GM18526 (cell line): ENCODE data around the gene MALAT1.

Source experiments
- POLR2A ChIP-seq: IDR thresholded peaks from 3 replicates; pipeline ENCODE4 v1.6.1; 2011; ENCODE audit not compliant: insufficient read length; ENCODE audit errors: extremely low read depth

The MALAT1 gene

GRCh38 chr11:65498977-65499712, at the start of gene MALAT1:
MALAT1 (plus strand) TSS chr11:65499045.
- TF ChIP-seq POLR2A = no peak

- TF ChIP-seq POLR2A = no peak
These were observed 45.9 kb upstream of the MALAT1 start for GRCh38 chr11:65452806-65453490.

- no peak for TF ChIP-seq POLR2A
These were observed 44.5 kb upstream of the MALAT1 start for GRCh38 chr11:65454311-65454695.

GRCh38 chr11:65454696-65455456, 44.0 kb upstream of the MALAT1 start:
- TF ChIP-seq POLR2A = peak; percentile 92

- no peak for TF ChIP-seq POLR2A
These were observed 42.4 kb upstream of the MALAT1 start for GRCh38 chr11:65456418-65456817.

DNA sequence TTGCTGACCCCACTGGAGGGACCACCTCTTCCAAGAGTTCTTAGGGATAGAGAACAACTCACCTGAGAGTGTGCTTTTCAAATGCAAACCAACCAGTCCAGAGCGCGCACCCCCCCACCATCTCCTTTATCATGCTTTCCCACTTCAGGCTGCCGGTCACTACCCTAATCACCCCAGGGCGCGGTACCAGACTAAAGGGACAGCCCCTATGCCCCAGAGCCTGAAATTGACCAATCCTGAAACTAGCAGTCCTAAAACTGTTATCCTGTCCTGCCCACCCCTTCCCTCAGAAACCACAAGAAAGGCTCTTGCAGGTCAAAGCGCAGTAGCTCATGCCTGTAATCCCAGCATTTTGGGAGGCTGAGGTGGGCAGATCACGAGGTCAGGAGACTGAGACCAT, 39.3 kb upstream of the MALAT1 start:
- TF ChIP-seq POLR2A = no peak

- TF ChIP-seq POLR2A = no peak
These were observed 29.9 kb upstream of the MALAT1 start for GRCh38 chr11:65468874-65469333.

DNA sequence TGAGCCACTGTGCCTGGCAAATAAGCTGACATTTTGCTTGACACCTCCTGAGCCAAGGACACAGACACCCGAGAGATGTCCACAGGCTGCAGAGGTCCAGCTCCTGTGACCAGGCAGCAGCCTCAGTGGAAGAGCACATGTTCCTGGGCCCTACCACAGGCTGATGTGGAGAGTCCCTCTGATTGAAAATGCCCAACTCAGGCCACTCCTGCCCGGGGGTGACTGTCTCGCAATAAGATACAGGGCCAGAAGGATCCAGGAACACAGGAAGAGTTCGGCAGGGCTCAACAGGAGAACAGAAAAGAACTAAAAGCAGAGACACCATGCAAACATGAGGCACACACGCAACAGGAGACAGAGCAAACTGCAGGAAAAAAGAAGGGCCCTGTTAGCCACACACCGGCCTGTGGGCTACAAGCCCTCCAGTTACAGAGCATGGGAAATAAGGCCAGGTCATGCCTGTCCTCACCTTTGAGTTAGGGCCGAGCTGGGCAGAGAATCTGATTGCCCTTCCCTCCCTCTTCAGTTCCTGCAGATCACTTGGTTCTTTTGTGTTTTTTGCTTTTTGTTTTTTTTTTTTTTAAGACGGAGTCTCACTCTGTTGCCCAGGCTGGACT, 28.3 kb upstream of the MALAT1 start:
- TF ChIP-seq POLR2A = no peak

DNA sequence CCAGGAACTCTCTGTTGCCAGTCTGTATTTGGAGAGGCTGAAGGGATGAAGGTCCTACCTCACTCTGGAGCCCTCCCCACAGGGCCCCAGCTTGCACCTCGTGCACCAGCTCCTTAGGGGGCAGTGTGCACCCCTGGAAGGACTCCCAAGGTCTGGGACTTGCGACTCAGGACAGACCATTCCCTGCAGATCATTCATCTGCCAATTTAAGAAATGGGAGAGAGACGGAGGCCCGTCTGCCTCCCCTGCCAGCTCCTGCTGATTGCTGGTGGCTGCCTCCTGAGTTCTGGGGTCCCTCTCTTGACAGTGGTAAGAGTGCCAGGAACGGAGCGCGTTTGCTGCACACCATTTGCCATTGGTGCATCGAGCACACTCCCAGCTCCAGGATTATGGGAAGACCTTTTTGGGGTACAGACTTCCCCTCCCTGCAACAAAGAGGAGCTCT, 27.4 kb upstream of the MALAT1 start:
- no peak for TF ChIP-seq POLR2A

DNA sequence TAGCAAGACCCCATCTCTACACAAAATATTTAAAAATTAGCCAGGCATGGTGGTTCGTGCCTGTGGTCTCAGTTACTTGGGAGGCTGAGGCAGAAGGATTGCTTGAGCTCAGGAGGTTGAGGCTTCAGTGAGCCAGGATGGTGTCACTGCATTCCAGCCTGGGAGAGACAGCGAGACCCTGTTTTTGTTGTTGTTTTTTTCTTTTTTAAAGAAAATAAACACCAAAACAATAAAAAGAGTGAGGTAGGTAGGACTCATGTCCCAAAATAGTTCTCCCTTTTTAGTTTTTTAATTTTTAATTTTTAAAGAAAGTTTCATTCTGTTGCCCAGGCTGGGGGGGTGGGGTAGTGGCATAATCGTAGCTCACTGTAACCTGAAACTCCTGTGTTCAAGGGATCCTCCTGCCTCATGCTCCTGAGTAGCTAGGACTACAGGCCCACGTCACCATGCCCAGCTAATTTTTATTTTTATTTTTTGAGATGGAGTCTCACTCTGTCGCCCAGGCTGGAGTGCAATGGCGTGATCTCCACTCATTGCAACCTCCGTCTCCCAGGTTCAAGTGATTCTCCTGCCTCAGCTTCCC, 25.5 kb upstream of the MALAT1 start:
- TF ChIP-seq POLR2A = no peak

DNA sequence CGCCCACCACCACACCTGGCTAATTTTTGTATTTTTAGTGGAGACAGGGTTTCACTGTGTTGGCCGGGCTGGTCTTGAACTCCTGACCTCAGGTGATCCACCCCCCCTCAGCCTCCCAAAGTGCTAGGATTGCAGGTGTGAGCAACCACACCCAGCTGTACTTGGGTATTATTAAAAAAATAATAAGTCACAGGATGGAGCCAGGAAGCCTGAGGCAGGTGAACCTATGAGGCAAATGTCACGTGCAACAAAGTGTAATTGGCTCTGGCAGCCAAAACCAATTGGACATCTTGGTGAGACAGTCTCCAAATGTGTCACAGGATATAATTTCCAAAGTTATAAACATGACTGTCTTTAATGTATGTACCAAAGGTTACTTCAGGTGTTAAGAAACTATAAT, 24.0 kb upstream of the MALAT1 start:
- TF ChIP-seq POLR2A = no peak

GRCh38 chr11:65476632-65477148, 22.2 kb upstream of the MALAT1 start:
- TF ChIP-seq POLR2A = peak; percentile 37

DNA sequence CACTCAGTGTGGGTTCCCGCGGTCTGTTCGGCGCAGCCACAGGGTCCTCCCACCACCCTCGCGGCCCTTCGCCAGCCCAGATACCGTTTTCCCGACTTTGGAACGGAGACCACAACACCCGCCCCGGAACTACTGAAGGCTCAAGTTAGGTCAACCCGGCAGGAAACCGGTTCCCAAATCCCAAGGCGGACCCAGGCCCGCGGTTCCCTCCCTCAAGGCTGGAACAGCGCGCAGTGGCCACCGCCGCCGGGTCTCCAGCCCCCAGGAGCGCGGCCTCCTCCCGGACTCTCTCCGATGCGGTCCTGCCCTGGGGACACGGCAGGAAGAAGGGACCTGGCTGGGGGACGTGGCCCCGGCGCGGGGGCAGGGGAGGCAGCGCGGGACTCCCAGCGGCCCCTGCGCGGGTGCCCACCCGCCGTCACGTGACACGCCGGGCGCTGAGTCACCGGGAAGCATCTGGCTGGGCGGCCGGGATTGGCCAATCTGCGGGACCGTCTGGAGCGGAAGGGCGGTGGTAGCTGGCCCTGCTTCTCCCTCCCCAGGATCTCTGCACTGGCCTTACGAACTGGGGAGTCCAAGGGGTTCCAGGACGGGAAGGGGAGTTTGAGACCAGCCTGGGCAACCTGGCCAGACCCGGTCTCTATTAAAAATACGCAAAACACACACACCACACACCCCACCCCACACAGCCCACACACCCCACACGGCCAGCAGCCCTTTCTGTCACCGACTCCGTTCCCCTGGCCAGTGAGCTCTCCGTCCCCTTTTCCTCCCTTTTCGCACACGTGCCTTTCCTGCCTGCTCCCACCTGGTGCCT, 21.5 kb upstream of the MALAT1 start:
- peak; percentile 93 for TF ChIP-seq POLR2A
